Adipose tissue (tissue), 3 donors: ENCODE results near the gene PARS2. TPM values are rescaled to one million over a fixed set of nuclear protein-coding genes. Genes with fewer than 3 reads are reported as not detected.

Experiments
- H3K27ac ChIP-seq: one replicate; pipeline ENCODE4 v1.5.1; 2013; ENCODE audit warnings: low read depth, low read length
- WGBS, 3 donors: extraction: QIAGEN DNeasy Blood & Tissue Kit; methylation state at CpG; one replicate each; pipeline ENCODE4 v1.1.7; 2013; 5-methylcytosine and 5-hydroxymethylcytosine counted together
- polyA plus RNA-seq, 3 donors: library from polyadenylated mRNA; stranded (reverse); fragments of 200-250 nt; gene quantifications; one replicate each; pipeline ENCODE4 v1.2.3, GENCODE V29; 2013
- donor health status: healthy with polysubstance abuse.
- donor health status: Bipolar disorder and iron deficiency.
- donor health status: healthy.

The PARS2 gene
- 1 to 10 TPM in 2 of 3 donors, under 1 TPM in 1; 0.11 to 2.0 (median 1.7) TPM for polyA plus RNA-seq

- 0% methylated on average over 57 of the region's 57 CpGs for WGBS, 3 donors
Observed at GRCh38 chr1:54764133-54764921, at the start of gene PARS2. Gene PARS2 (minus strand): TSS chr1:54764523. CDS start chr1:54759161, 5,362 bp downstream.

GRCh38 chr1:54814126-54814498, 49.8 kb upstream of the PARS2 start:
- 75 to 81% (median 78%) methylated on average over 10 of the region's 10 CpGs for WGBS, 3 donors
- H3K27ac ChIP-seq, result no peak overlapping the region

More at GRCh38 chr1:54764133-54764921, at the start of gene PARS2:
- no peak within 1 kb of the TSS for H3K27ac ChIP-seq

GRCh38 chr1:54813485-54814125, 49.3 kb upstream of the PARS2 start:
- no peak overlapping the region for H3K27ac ChIP-seq
- 75 to 87% (median 79%) methylated on average over 12 to 13 of the region's 13 CpGs for WGBS, 3 donors

- 75 to 84% (median 82%) methylated on average over 13 of the region's 13 CpGs for WGBS, 3 donors
- H3K27ac ChIP-seq, result no peak overlapping the region
Observed at GRCh38 chr1:54812801-54813484, 48.6 kb upstream of the PARS2 start.

GRCh38 chr1:54811739-54812655, 47.7 kb upstream of the PARS2 start:
- 74 to 87% (median 85%) methylated on average over 18 of the region's 18 CpGs for WGBS, 3 donors
- H3K27ac ChIP-seq, result no peak overlapping the region

- 79 to 87% (median 84%) methylated on average over 5 of the region's 5 CpGs for WGBS, 3 donors
Observed at GRCh38 chr1:54811066-54811465, 46.7 kb upstream of the PARS2 start.

GRCh38 chr1:54810153-54810942, 46.0 kb upstream of the PARS2 start:
- no peak overlapping the region for H3K27ac ChIP-seq
- 31 to 36% (median 31%) methylated on average over 13 of the region's 13 CpGs for WGBS, 3 donors

More at GRCh38 chr1:54811066-54811465, 46.7 kb upstream of the PARS2 start:
- no peak overlapping the region for H3K27ac ChIP-seq

- no peak overlapping the region for H3K27ac ChIP-seq
- 33 to 37% (median 37%) methylated on average over 3 of the region's 3 CpGs for whole genome bisulfite sequencing, 3 donors
Observed at GRCh38 chr1:54809496-54810074, 45.3 kb upstream of the PARS2 start.

GRCh38 chr1:54808443-54809207, 44.3 kb upstream of the PARS2 start:
- no peak overlapping the region for H3K27ac ChIP-seq
- 74 to 87% (median 83%) methylated on average over 11 to 12 of the region's 12 CpGs for WGBS, 3 donors

GRCh38 chr1:54807756-54808155, 43.4 kb upstream of the PARS2 start:
- no peak overlapping the region for H3K27ac ChIP-seq
- WGBS, 3 donors, result 81 to 93% (median 88%) methylated on average over 7 of the region's 7 CpGs

- WGBS, 3 donors, result 72 to 88% (median 81%) methylated on average over 11 of the region's 11 CpGs
- no peak overlapping the region for H3K27ac ChIP-seq
Observed at GRCh38 chr1:54806931-54807611, 42.7 kb upstream of the PARS2 start.

GRCh38 chr1:54805981-54806381, 41.7 kb upstream of the PARS2 start:
- WGBS, 3 donors, result 78 to 87% (median 84%) methylated on average over 35 of the region's 35 CpGs
- H3K27ac ChIP-seq, result no peak overlapping the region

- WGBS, 3 donors, result 94 to 98% (median 97%) methylated on average over 3 of the region's 3 CpGs
- H3K27ac ChIP-seq, result no peak overlapping the region
Observed at GRCh38 chr1:54805466-54805865, 41.1 kb upstream of the PARS2 start.

- WGBS, 3 donors, result 79 to 89% (median 84%) methylated on average over 6 of the region's 6 CpGs
Observed at GRCh38 chr1:54804471-54805132, 40.3 kb upstream of the PARS2 start.

GRCh38 chr1:54803761-54804470, 39.6 kb upstream of the PARS2 start:
- H3K27ac ChIP-seq, result no peak overlapping the region
- 44 to 70% (median 59%) methylated on average over 4 of the region's 4 CpGs for WGBS, 3 donors

More at GRCh38 chr1:54804471-54805132, 40.3 kb upstream of the PARS2 start:
- no peak overlapping the region for H3K27ac ChIP-seq
